Suppressor macrophage (primary cell): ENCODE results near the gene EDN2.
A peak's percentile ranks its signal among the peaks of the same experiment; 100 is the strongest.

ENCODE experiments used
- DNase-seq, 4 experiments: peaks; one replicate each; pipeline ENCODE4 v3.0.0-alpha.2; 2020 to 2022

The EDN2 gene

GRCh38 chr1:41497461-41498030 lies 13.1 kb upstream of the EDN2 start:
- no peak for DNase-seq

GRCh38 chr1:41497056-41497440 lies 12.6 kb upstream of the EDN2 start:
- no peak for DNase-seq

DNA sequence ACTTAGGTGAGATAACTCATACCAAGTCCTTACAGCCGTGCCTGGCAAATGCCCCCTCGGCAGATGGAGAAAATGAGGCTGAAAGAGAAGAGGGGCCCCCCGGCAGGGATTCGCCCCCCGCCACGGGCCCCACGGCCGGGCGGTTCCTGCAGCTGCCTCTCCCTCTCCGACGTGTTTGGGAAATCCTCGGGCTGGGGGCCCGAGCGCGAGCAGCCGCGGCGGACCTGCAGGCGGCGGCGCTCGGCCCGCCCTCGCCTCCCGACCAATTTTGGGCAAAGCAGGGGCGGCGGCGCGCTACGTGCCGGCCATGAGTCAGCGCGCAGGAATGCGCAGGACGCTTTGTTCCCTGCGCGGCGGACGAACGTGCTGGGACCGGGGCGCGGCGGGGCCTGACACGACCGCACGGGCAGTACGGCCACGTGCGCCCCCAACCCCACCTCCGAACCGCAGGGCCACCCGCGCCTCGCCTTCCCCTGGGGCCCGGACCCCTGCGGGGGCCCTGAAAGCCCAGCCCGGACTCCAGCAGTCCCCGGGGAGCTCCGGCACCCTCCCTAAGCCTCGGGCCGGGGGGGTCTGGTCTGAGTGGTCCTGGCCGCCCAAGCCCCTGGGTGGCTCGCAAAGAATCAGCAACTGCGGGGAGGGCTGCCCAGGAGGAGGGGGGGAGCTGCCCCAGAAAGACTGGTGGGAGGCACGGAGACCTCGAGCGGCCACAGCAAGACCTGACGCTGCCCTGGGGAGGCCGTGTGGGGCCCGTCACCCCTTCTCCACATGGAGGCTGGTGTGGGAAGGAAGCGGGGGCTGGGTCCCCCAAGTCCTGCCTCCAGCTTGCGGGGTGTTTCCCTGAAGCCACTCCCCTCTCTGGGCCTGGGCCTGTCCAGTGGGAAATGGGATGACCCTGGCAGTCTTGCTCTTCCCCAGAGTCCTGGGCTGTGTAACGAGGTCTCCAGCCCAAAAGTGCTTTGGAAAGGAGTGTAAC lies 11.9 kb upstream of the EDN2 start:
- DNase-seq = peak; percentile 53 to 83 (median 68)

DNA sequence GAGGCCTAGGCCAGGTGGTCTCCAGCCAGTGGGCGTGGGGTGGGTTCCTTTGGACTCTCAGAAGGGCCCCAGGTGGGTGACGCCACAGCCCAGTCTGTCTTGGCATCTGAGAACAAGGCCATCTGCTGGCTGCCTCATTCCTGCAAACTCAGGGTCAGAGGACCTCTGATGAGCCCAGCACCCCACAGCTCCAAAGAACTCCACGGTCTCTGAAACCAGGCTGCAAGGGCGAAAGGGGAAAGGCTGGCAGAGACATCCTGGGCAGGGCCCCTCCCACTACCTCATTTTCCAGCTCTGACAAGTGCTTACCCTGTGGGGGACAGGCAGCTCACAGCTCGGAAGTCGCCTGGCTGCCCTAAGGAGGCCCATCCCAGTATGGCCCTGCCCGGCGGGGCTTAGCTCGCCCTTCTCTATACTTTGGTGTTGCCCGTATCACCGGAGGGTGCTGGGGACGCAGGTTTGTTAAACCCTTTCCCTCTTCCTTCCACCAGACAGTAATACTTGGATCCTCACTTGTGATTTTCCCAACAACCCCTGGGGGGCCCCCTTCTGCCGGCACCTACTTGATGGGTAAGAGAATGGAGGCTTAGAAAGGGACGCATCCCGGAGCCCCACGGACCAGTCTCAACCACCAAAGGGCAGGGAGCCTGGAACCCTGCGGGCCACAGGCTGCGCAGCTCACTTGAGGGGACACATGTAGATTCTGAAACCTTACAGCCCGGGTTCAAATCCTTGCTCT lies 10.9 kb upstream of the EDN2 start:
- peak; percentile 29 to 47 (median 32) for DNase-seq

DNA sequence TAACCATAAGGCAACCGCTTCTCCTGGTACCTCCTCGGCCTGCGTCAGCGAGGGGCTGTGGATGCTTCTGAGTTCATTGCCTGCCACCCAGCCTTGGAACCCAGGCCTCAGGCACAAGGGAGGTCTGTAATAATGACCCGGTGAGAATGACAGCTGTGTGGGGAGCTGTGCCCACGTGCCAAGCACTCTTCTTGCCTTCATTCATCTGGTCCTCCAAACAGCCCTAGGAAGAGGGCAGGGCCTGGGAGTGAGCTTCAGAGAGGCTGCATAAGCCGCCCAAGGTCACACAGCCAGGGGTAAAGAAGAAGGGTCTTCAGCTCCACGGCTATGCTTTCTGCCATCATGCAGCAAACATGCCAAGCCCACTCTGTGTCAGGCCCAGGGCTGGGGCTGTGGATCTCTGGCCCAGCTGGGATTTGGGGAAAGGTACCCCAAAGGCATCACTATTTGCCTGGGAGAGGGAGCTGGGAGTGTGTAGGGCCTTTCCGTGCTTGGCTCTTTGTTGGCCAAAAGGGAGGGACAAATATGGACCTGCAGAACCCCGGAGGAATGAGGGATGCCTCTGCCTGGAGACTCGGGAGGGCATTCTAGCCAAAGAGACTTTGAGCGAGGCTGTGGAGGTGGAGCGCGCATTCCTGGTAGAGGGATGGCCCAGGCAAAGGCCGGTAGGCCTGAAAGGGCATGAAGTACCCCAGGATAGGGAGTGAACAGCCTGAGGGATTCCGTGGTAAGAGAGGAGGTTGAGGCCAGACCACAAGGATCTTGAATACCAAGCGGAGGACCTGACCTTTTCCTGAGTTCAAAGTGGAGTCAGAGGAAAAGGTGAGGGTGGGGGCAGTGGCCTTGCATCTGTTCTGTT lies 10.1 kb upstream of the EDN2 start:
- DNase-seq = no peak

GRCh38 chr1:41493626-41494350 lies 9.3 kb upstream of the EDN2 start:
- DNase-seq = no peak

DNA sequence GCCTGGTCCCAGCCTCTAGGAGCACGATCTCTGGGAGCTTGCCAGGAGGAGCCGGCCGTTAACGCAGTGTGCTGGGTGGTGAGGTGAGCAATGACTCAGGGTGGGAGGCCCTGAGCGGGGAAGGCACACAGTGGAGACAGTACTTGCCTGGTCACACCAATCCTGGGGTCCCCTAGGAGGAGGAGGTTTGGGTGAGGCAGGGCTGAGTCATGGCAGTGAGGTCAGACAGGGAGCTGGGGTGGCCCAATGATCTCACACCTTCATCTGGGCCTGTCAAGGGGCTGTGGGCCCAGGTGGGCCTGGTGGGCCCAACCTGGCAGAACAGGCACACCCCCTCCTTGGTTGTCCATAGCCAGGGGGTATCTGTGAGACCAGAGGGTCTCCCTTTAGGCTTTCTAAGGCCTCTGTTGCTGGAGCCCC lies 8.6 kb upstream of the EDN2 start:
- no peak for DNase-seq

DNA sequence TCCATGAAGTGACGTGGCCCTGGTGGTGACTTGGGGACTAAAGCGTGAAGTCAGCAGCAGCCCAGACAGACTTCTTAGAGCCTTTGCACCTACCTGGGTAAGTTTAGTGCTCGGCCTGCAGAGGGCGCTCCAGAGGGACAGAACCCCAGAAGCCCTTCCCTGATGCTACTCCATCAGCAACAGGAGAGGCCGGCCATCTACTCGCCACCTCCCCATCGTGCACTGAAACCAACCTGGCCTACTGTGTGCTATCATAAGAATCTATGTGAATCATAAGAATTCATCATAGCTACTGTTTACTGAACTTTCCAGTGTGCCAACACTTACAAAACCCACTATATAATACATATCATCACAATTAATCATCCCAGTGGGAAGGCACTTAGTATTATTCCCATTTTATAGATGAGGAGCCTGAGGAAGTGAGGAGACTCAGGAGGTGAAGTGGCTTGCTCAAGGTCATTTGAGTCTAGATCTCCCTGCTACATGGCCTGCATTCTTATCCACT lies 7.9 kb upstream of the EDN2 start:
- DNase-seq = peak; percentile 48 to 69 (median 56)

- no peak for DNase-seq
Observed at GRCh38 chr1:41490911-41491310, 6.4 kb upstream of the EDN2 start.

DNA sequence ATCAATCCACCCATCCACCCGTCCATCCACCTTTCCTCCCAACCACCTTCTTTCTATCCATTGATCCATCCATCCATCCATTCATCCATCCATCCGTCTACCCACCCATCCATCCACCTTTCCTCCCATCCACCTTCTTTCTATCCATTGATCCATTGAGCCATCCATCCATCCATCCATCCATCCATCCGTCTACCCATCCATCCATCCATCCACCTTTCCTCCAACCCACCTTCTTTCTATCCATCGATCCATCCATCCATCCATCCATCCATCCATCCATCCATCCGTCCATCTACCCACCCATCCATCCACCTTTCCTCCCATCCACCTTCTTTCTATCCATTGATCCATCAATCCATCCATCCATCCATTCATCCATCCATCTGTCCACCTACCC lies 5.1 kb upstream of the EDN2 start:
- no peak for DNase-seq

- no peak for DNase-seq
Observed at GRCh38 chr1:41488040-41488951, 3.8 kb upstream of the EDN2 start.

DNA sequence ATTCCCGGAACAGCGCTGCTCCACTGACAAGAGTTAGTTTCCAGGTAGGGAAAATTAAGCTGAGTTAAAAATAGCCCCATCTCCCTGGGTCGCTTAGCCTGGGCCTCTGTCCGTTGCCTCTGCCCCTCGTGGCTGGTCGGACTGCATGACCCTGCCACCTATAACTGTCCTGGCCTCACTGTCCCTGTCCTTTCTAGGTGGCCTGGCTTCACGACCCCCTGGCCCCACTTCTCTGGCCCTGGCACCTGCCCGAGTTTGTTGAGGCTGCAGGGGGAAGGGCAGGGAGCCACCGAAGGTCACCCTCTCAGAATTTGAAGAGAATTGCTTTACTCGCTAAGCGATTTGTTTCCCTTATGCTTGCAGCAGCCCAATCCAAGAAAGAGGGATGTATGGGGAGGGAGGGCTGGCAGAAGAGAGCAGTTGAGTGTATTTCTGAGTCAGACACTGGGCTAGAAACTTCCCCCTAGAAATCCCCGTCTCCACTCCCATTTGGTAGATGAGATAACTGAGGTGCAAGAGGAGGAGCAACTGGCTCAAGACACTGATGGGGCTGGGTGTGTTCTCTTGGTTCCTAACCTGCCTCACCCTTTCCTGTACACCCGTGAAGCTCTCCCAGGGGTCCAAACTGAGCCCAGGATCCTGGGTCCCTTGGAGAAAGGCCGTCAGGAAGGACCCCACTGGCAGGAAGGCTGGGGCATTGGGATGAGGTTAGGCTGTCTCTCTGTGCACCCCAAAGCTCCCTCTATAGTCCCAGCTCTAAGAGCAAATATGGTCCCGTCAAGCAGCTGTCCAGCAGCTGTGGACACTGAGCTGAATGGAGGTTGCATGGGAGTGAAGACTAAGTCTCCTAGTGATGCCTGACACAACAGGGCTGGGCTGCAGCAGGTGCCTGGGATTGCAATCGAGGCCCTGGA lies 2.9 kb upstream of the EDN2 start:
- DNase-seq = peak; percentile 13 to 45 (median 42)

DNA sequence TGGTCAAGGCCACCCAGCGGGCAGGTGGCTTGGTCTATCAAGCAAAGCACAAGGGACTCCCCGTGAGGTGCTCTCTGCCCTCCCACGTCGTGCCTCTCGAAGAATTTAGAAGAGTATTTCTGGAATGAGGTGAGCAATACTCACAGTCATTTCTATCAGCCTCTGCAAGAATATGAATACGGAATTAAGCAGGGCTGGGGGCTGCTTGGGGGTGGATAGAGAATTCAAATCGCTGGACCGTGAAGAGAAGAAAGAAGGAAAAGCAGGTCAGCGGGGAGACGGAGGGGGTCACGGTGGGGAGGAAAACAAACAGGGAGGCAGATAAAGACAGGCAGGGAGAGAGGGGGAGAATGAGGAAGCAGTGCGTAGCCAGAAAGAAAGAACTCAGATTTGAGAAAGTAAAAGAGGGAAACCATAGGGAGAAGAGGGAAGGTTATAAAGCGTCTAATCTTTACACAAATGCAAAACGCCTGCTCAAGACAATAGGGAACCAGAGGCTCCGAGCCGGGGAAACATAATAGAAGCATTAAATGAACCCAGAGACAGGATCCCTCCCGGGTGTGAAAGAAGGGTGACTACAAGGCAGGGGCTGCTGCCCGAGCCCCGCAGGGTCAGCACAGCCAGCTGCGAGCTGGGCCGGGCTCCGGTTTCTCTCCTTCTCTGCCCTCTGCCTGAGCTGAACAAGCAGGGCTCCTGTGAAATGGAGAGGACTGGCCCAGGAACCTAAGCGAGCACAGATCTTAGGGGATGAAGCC lies 2.1 kb upstream of the EDN2 start:
- DNase-seq = peak; percentile 24 to 61 (median 36)

- DNase-seq = no peak
Observed at GRCh38 chr1:41486053-41486370, 1.5 kb upstream of the EDN2 start.

- no peak for DNase-seq
Observed at GRCh38 chr1:41485605-41486004, 1.1 kb upstream of the EDN2 start.

GRCh38 chr1:41483960-41484401 lies 502 bp downstream of the EDN2 start:
- no peak for DNase-seq

GRCh38 chr1:41483001-41483850 lies 1.3 kb downstream of the EDN2 start:
- DNase-seq = no peak
